T1000 (cell line): ENCODE results near the gene RNF19B.
"Not testable (repeated sequence)": the region's sequence is repeated elsewhere in the genome, so short reads cannot be mapped to it uniquely, and the experiment has no call there.

ENCODE experiments used
- DNase-seq: peaks from one replicate; lab custom pipeline; 2025; ENCODE audit warnings: mixed read lengths; lab: John Stamatoyannopoulos, UW

The RNF19B gene

GRCh38 chr1:32964461-32965250 is at the start of gene RNF19B:
Gene RNF19B, minus strand, starts transcription at chr1:32964809. Its CDS starts 124 bp downstream, at chr1:32964685.
- DNase-seq = peak; percentile 90

- DNase-seq = no peak
Measured at GRCh38 chr1:33013791-33014190, 49.2 kb upstream of the RNF19B start.

GRCh38 chr1:33012165-33012564 is 47.6 kb upstream of the RNF19B start:
- DNase-seq = no peak

GRCh38 chr1:33010932-33011731 is 46.5 kb upstream of the RNF19B start:
- DNase-seq = no peak

GRCh38 chr1:33009561-33009960 is 45.0 kb upstream of the RNF19B start:
- no peak for DNase-seq

GRCh38 chr1:33008051-33008914 is 43.7 kb upstream of the RNF19B start:
- DNase-seq = no peak

- peak; percentile 58 for DNase-seq
Measured at GRCh38 chr1:33007190-33008050, 42.8 kb upstream of the RNF19B start.

- DNase-seq = no peak
Measured at GRCh38 chr1:33005838-33006421, 41.3 kb upstream of the RNF19B start.

GRCh38 chr1:33005117-33005837 is 40.7 kb upstream of the RNF19B start:
- no peak for DNase-seq

GRCh38 chr1:33004613-33005012 is 40.0 kb upstream of the RNF19B start:
- DNase-seq = no peak

GRCh38 chr1:33003657-33004056 is 39.0 kb upstream of the RNF19B start:
- DNase-seq = no peak

- DNase-seq = no peak
Measured at GRCh38 chr1:33002006-33002405, 37.4 kb upstream of the RNF19B start.

- no peak for DNase-seq
Measured at GRCh38 chr1:33001282-33001681, 36.7 kb upstream of the RNF19B start.

GRCh38 chr1:33000427-33001026 is 35.9 kb upstream of the RNF19B start:
- DNase-seq = no peak

- DNase-seq = no peak
Measured at GRCh38 chr1:32998997-32999396, 34.4 kb upstream of the RNF19B start.

- no peak for DNase-seq
Measured at GRCh38 chr1:32998064-32998463, 33.5 kb upstream of the RNF19B start.

GRCh38 chr1:32997381-32997891 is 32.8 kb upstream of the RNF19B start:
- no peak for DNase-seq

GRCh38 chr1:32993324-32993636 is 28.7 kb upstream of the RNF19B start:
- not testable (repeated sequence) for DNase-seq

- DNase-seq = peak; percentile 84
Measured at GRCh38 chr1:32992489-32993323, 28.1 kb upstream of the RNF19B start.
